Measurements from ENCODE around the gene ARHGDIB. TPM values are rescaled to one million over a fixed set of nuclear protein-coding genes. Genes with fewer than 3 reads are reported as not detected.

The ARHGDIB gene
- total RNA-seq, 1 donor: 2.4 TPM

- no peak for TF ChIP-seq CTCF (IDR thresholded peaks at IDR 0.05; ENCODE audit: insufficient read depth, low read length)
- H3K4me3 ChIP-seq (ENCODE audit: low read depth, low read length): no peak overlapping the region
- DNase-seq (ENCODE audit: low read depth): peak; percentile 68
Observed at GRCh38 chr12:14993537-14994266, 32.3 kb upstream of the ARHGDIB start.

GRCh38 chr12:14993117-14993516 is 31.7 kb upstream of the ARHGDIB start:
- no peak overlapping the region for H3K4me3 ChIP-seq (ENCODE audit: low read depth, low read length)
- no peak for TF ChIP-seq CTCF (IDR thresholded peaks at IDR 0.05; ENCODE audit: insufficient read depth, low read length)
- DNase-seq (ENCODE audit: low read depth): no peak

GRCh38 chr12:14992673-14993072 is 31.3 kb upstream of the ARHGDIB start:
- TF ChIP-seq CTCF (IDR thresholded peaks at IDR 0.05; ENCODE audit: insufficient read depth, low read length): no peak
- H3K4me3 ChIP-seq (ENCODE audit: low read depth, low read length): no peak overlapping the region
- no peak for DNase-seq (ENCODE audit: low read depth)

- TF ChIP-seq CTCF (IDR thresholded peaks at IDR 0.05; ENCODE audit: insufficient read depth, low read length): no peak
- H3K4me3 ChIP-seq (ENCODE audit: low read depth, low read length): no peak overlapping the region
- no peak for DNase-seq (ENCODE audit: low read depth)
Observed at GRCh38 chr12:14991069-14991468, 29.7 kb upstream of the ARHGDIB start.

GRCh38 chr12:14989790-14990189 is 28.4 kb upstream of the ARHGDIB start:
- no peak for TF ChIP-seq CTCF (IDR thresholded peaks at IDR 0.05; ENCODE audit: insufficient read depth, low read length)
- no peak for DNase-seq (ENCODE audit: low read depth)
- H3K4me3 ChIP-seq (ENCODE audit: low read depth, low read length): no peak overlapping the region

GRCh38 chr12:14988035-14988434 is 26.6 kb upstream of the ARHGDIB start:
- H3K4me3 ChIP-seq (ENCODE audit: low read depth, low read length): no peak overlapping the region
- DNase-seq (ENCODE audit: low read depth): no peak
- TF ChIP-seq CTCF (IDR thresholded peaks at IDR 0.05; ENCODE audit: insufficient read depth, low read length): no peak

- no peak for DNase-seq (ENCODE audit: low read depth)
- no peak for TF ChIP-seq CTCF (IDR thresholded peaks at IDR 0.05; ENCODE audit: insufficient read depth, low read length)
- no peak overlapping the region for H3K4me3 ChIP-seq (ENCODE audit: low read depth, low read length)
Observed at GRCh38 chr12:14986449-14986848, 25.0 kb upstream of the ARHGDIB start.
